Activated CD8-positive, alpha-beta memory T cell treated with anti-CD3 and anti-CD28 coated beads, Interleukin-2, amount 50 U/mL, for 24 hours (primary cell): ENCODE data around the gene STOX1.
"Not testable (repeated sequence)": the region's sequence is repeated elsewhere in the genome, so short reads cannot be mapped to it uniquely, and the experiment has no call there.

ENCODE experiments used
- DNase-seq: peaks from one replicate; pipeline ENCODE4 v3.0.0-alpha.2; 2020; ENCODE audit errors: extremely low read depth

STOX1 gene

GRCh38 chr10:68829952-68830351 is 2.6 kb downstream of the STOX1 start:
- no peak for DNase-seq

- no peak for DNase-seq
Observed at GRCh38 chr10:68831961-68832455, 4.7 kb downstream of the STOX1 start.

GRCh38 chr10:68832601-68833000 is 5.3 kb downstream of the STOX1 start:
- DNase-seq = no peak

GRCh38 chr10:68837626-68838322 is 10.4 kb downstream of the STOX1 start:
- no peak for DNase-seq

GRCh38 chr10:68840650-68841049 is 13.3 kb downstream of the STOX1 start:
- DNase-seq = not testable (repeated sequence)

DNA sequence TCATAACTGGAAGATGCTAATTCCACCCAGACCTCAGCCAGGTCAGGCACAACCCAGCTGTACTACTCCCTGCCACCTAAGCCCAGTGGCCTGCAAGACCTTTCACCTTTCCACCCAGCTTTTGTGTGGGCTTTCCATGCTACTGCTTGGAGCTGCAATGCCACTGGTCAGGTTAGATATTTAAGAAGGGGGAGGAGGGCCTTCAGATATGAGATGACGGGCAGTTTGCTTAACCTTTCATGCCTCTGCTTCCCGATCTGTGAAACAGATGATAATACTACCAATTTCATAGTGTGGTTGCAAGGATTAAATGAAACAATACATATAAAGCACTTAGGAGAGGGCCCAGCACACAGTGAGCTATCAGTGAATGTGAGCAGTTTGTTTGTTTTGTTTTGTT is 20.9 kb downstream of the STOX1 start:
- no peak for DNase-seq

- DNase-seq = no peak
Observed at GRCh38 chr10:68848806-68849205, 21.5 kb downstream of the STOX1 start.

GRCh38 chr10:68856352-68856751 is 29.0 kb downstream of the STOX1 start:
- DNase-seq = no peak

- DNase-seq = no peak
Observed at GRCh38 chr10:68857005-68857404, 29.7 kb downstream of the STOX1 start.

- DNase-seq = no peak
Observed at GRCh38 chr10:68861253-68861652, 33.9 kb downstream of the STOX1 start.

DNA sequence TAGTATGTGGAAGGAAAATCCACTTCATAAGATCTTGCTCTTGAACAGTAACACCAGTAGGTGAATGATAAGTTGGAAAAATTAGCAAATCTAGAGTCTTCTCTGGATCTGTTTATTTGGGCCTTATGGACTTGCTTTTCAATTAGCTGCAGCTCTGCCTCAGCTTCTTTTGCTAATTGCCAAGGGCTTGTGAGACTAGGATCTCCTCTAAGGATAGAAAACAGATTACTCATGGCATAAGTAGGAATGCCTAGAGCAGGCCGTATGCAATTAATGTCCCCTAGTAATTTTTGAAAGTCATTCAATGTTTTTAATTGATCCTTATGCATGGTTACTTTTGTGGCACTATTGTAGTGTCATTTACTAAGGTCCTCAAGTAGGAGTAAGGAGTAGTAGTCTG is 37.3 kb downstream of the STOX1 start:
- DNase-seq = no peak

DNA sequence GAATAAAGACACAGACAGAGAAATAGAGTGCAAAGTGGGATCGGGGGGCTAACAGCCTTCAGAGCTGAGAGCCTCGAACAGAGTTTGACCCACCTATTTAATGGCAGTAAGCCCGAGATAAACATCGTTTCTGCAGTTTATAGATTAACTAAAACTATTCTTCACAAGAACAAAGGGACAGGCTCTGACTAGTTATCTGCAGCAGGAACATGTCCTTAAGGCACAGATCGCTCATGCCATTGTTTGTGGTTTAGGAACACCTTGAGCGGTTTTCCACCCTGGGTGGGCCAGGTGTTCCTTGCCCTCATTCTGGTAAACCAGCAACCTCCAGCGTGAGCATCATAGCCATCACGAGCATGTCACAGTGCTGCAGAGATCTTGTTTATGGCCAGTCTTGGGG is 40.8 kb downstream of the STOX1 start:
- DNase-seq = not testable (repeated sequence)

DNA sequence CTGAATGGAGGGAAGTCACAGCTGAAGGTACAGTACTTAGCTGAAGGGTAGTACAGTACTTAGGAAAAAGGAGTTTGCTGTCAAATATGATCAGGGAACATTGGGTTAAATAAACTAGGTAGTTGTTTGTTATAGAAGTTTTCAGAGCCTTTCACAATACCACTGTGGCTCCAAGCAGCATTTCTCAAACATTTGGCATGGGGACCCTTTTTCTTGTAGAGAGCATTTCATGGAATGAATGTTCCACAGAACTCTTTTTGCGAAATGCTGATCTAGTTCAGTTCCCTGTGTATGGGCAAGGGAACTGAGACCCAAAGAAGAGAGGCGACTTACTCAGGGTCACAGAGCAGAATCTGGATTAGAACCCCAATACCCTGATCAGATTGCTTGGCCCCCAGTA is 42.3 kb downstream of the STOX1 start:
- no peak for DNase-seq

DNA sequence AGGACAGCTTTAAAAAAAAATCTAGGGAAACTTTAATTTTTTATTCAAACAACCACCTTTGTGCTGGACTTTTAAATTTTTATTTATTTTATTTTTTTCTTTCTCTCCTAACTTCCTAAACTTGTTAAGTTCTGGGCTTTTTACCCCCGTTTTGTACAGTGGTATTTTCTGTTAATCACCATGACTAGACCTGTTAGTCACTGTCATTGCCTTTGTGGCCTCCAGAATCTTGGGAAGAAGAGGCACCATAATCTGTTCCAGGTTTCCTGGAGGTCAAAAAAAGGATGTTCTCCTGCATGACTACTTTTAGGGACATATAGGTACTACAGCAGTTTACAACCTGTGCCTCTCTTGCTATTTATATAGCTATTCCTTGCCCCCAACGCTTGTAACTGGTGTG is 42.7 kb downstream of the STOX1 start:
- no peak for DNase-seq

- no peak for DNase-seq
Observed at GRCh38 chr10:68870545-68871104, 43.3 kb downstream of the STOX1 start.

GRCh38 chr10:68871105-68871711 is 43.9 kb downstream of the STOX1 start:
- no peak for DNase-seq

DNA sequence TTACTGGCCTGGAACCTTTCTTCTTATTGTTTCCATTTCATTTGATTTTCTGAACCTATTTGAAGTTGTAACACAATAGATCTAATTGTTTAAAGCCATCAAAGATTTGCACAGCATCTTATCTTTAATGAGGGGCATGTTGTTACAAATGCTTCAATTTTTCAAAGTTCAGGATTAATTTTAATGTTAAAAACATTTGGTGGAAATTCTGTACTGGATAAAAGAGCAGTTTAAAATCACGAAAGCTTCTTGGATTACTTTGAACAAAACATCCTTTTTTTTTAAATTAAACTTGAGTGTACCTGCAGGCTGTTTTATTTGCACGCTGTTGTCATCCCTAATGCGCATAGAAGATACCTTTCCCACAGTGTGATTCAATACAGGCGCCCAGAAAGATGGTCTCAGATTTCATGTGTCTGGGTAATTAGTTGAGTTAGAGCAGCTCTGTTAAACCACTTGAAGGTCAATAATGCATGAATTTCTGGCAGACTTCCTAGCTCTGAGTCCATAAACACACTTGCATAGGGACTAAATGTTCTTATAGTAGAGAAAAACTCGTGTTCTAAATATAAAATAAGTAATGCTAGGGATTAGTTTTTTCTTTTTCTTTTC is 44.5 kb downstream of the STOX1 start:
- no peak for DNase-seq

- DNase-seq = no peak
Observed at GRCh38 chr10:68876246-68877138, 49.2 kb downstream of the STOX1 start.

DNA sequence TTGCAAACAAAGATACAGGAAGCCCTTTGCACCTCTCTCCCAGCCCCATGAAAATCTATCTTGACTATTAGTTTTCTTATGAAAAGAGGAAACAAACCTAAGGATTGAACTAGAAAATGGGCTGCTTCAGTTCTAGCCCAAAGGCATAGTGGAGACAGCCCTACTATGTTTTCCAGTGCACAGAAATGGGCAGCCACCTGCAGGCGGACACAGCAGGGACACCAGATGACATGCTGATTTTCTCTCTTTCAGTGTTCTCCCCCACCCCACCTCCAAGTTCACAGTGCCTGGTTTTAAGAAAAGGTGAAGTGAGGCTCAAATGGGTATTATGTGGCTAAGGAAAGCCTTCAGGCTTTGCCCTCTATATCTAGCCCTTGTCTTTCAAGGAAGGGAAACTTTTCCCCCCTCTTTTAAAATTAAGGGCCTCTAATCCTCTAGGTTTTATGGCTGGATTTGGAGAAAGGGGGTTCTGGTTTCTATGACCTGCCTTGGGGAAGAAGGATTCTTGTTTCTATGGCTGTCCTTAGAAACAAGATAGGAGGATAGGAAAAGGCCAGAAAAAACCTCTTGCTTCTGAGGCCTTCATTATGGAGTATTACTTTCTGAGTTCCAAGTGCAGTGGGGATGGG is 50.3 kb downstream of the STOX1 start:
- DNase-seq = no peak

GRCh38 chr10:68878496-68878895 is 51.2 kb downstream of the STOX1 start:
- DNase-seq = no peak

GRCh38 chr10:68879628-68880027 is 52.3 kb downstream of the STOX1 start:
- DNase-seq = no peak
